HL-60 (cell line): ENCODE measurements around the gene ZBTB5.

Source experiments
- DNase-seq, 2 experiments: peaks; one replicate each; pipeline ENCODE4 v3.0.0-alpha.2; 2010 to 2020; ENCODE audit warnings: low read depth in 1 of 2, low spot score in 1 of 2
- H3K27ac ChIP-seq: fragments of 250-450 bp; sonication (Bioruptor Pico); replicated peaks from 2 replicates; pipeline ENCODE4 v1.5.1; 2020; ENCODE audit warnings: mild to moderate bottlenecking, moderate library complexity
- H3K27me3 ChIP-seq: fragments of 250-450 bp; sonication (Bioruptor Pico); 2 replicates; pipeline ENCODE4 v1.5.1; 2021; ENCODE audit warnings: mild to moderate bottlenecking, moderate library complexity; ENCODE audit not compliant: insufficient read depth, poor library complexity, severe bottlenecking
- H3K4me3 ChIP-seq: replicated peaks from 2 replicates; pipeline ENCODE4 v1.5.1; 2011; ENCODE audit warnings: mild to moderate bottlenecking, control low read depth, low read length; ENCODE audit not compliant: insufficient read depth
- GABPA ChIP-seq: IDR thresholded peaks from 2 replicates; pipeline ENCODE4 v1.6.1; 2012; ENCODE audit warnings: low read depth
- POLR2AphosphoS5 ChIP-seq: IDR thresholded peaks from 2 replicates; pipeline ENCODE4 v1.6.1; 2012; ENCODE audit warnings: low read depth
- SPI1 ChIP-seq: IDR thresholded peaks from 2 replicates; pipeline ENCODE4 v1.6.1; 2012; ENCODE audit warnings: low read depth, mild to moderate bottlenecking, borderline replicate concordance
- TF ChIP-seq, protein P1 (sequence below): IDR thresholded peaks from 2 replicates; pipeline ENCODE4 v1.6.1; 2012; ENCODE audit warnings: low read depth; ENCODE audit not compliant: insufficient replicate concordance
- TF ChIP-seq, protein P2 (sequence below): IDR thresholded peaks from one replicate; pipeline ENCODE4 v1.5.1; 2011; ENCODE audit warnings: low read length, control low read depth, inconsistent platforms; ENCODE audit not compliant: insufficient read depth

Gene ZBTB5

DNA sequence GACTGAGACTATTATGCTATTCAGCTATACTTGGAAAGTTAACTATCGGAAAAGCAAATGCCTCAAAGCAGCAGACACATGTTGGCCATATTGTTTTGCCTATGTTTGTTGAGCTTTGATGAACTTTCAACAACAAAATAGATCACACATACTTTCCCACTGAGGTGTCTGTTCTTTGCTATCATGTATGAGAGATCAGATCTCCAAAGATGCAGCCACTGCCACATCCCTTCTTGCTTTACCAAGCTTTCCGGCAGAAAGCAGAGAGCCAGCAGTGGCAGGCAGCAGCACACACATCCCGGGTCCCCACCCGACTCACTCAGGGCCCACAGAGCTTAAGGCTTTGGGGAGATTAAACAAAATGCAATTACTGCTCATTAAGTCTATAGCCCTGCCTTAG is 18.8 kb downstream of the ZBTB5 start:
- no peak overlapping the region for H3K27ac ChIP-seq
- TF ChIP-seq, protein P1, sequence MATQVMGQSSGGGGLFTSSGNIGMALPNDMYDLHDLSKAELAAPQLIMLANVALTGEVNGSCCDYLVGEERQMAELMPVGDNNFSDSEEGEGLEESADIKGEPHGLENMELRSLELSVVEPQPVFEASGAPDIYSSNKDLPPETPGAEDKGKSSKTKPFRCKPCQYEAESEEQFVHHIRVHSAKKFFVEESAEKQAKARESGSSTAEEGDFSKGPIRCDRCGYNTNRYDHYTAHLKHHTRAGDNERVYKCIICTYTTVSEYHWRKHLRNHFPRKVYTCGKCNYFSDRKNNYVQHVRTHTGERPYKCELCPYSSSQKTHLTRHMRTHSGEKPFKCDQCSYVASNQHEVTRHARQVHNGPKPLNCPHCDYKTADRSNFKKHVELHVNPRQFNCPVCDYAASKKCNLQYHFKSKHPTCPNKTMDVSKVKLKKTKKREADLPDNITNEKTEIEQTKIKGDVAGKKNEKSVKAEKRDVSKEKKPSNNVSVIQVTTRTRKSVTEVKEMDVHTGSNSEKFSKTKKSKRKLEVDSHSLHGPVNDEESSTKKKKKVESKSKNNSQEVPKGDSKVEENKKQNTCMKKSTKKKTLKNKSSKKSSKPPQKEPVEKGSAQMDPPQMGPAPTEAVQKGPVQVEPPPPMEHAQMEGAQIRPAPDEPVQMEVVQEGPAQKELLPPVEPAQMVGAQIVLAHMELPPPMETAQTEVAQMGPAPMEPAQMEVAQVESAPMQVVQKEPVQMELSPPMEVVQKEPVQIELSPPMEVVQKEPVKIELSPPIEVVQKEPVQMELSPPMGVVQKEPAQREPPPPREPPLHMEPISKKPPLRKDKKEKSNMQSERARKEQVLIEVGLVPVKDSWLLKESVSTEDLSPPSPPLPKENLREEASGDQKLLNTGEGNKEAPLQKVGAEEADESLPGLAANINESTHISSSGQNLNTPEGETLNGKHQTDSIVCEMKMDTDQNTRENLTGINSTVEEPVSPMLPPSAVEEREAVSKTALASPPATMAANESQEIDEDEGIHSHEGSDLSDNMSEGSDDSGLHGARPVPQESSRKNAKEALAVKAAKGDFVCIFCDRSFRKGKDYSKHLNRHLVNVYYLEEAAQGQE: no peak
- no peak for TF ChIP-seq GABPA
- H3K4me3 ChIP-seq: no peak overlapping the region
- no peak for DNase-seq
- H3K27me3 ChIP-seq: no peaks in the 10 kb centered on the region

DNA sequence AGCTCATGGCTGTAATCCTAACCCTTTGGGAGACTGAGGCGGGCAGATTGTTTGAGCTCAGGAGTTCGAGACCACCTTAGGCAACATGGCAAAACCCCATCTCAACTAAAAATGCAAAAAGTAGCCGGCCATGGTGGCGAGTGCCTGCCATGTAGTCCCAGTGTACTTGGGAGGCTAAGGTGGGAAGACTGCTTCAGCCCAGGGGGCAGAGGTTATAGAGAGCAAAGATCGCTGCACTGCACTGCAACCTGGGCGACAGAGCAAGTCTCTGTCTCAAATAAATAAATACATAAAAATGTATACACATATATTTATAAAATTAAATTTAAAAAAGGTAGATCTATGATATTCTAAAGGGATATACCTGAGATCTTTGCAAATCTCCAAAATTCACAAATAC is 19.4 kb downstream of the ZBTB5 start:
- no peak for DNase-seq
- Histone ChIP-seq H3K27ac (no peak overlapping the region), H3K4me3 (no peak overlapping the region), H3K27me3 (no peaks in the 10 kb centered on the region)
- TF ChIP-seq POLR2AphosphoS5 (no peak), SPI1 (no peak), GABPA (no peak)
- TF ChIP-seq, protein P2, sequence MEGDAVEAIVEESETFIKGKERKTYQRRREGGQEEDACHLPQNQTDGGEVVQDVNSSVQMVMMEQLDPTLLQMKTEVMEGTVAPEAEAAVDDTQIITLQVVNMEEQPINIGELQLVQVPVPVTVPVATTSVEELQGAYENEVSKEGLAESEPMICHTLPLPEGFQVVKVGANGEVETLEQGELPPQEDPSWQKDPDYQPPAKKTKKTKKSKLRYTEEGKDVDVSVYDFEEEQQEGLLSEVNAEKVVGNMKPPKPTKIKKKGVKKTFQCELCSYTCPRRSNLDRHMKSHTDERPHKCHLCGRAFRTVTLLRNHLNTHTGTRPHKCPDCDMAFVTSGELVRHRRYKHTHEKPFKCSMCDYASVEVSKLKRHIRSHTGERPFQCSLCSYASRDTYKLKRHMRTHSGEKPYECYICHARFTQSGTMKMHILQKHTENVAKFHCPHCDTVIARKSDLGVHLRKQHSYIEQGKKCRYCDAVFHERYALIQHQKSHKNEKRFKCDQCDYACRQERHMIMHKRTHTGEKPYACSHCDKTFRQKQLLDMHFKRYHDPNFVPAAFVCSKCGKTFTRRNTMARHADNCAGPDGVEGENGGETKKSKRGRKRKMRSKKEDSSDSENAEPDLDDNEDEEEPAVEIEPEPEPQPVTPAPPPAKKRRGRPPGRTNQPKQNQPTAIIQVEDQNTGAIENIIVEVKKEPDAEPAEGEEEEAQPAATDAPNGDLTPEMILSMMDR: no peak
- TF ChIP-seq, protein P1: no peak

DNA sequence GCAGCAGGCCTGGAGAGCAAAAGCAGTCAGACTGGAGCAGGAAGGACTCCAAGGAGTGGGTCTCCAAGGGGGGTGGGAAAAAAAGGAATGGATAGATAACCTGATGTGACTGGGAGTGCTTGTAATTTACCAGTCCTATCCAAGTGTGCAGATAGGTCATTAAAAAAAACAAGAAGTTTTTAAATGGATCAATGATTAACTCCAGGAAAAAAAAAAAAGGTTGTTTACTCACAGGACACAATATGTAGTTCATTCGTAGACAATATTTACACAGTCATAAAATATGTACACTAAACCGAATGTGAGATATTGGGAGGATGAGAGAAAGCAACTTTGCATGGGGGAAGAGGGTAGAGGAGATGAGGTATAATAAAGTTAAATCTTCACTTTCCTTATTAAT is 20.4 kb downstream of the ZBTB5 start:
- no peaks in the 10 kb centered on the region for H3K27me3 ChIP-seq
- DNase-seq: no peak
- TF ChIP-seq, protein P1: no peak
- TF ChIP-seq GABPA: no peak
- TF ChIP-seq SPI1: no peak
- TF ChIP-seq POLR2AphosphoS5: no peak
- H3K27ac ChIP-seq: no peak overlapping the region
- H3K4me3 ChIP-seq: no peak overlapping the region

DNA sequence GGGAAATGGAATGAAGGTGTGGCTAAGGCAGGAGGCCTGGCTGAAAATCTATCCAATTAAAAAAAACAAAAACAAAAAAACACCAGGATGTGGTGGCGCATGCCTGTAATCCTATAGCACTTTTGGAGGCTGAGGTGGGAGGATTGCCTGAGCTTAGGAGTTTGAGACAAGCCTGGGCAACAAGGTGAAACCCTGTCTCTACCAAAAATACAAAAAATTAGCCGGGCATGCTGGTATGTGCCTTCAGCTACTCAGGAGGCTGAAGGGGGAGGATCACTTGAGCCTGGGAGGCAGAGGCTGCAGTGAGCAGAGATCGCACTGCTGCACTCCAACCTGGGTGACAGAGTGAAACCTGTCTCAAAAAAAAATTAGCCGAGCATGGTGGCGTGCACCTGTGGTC is 21.7 kb downstream of the ZBTB5 start:
- no peak overlapping the region for H3K27ac ChIP-seq
- H3K27me3 ChIP-seq: no peaks in the 10 kb centered on the region
- H3K4me3 ChIP-seq: no peak overlapping the region
- no peak for DNase-seq
- TF ChIP-seq GABPA (no peak), SPI1 (no peak), POLR2AphosphoS5 (no peak)
- TF ChIP-seq, protein P1: no peak
- TF ChIP-seq, protein P2: no peak
